Sigmoid colon (tissue), 7 donors: ENCODE data around the gene PSMD11. TPM values are rescaled to one million over a fixed set of nuclear protein-coding genes. Genes with fewer than 3 reads are reported as not detected.

Experiments used
- DNase-seq: peaks from one replicate; pipeline ENCODE4 v3.0.0-alpha.2; 2019
- H3K27ac ChIP-seq, 4 donors: fragments of 200-600 bp; sonication (generic); one replicate each; pipeline ENCODE4 v1.5.1; 2016 to 2019; ENCODE audit warnings: mild to moderate bottlenecking in 1 of 4
- H3K27me3 ChIP-seq, 3 donors: fragments of 200-600 bp; sonication (generic); one replicate each; pipeline ENCODE4 v1.5.1; 2019; ENCODE audit warnings: mild to moderate bottlenecking in 1 of 3
- H3K36me3 ChIP-seq, 4 donors: fragments of 200-600 bp; sonication (generic); one replicate each; pipeline ENCODE4 v1.5.1; 2016 to 2019
- H3K4me1 ChIP-seq, 4 donors: fragments of 200-600 bp; sonication (generic); one replicate each; pipeline ENCODE4 v1.5.1; 2017 to 2019
- H3K4me3 ChIP-seq, 4 donors: fragments of 200-600 bp; sonication (generic); one replicate each; pipeline ENCODE4 v1.5.1; 2017 to 2019; ENCODE audit warnings: mild to moderate bottlenecking in 2 of 4, moderate library complexity in 1 of 4
- H3K9me3 ChIP-seq, 4 donors: fragments of 200-600 bp in 3 of 4; sonication (generic) in 3 of 4; one replicate each; pipeline versions ENCODE4 v1.5.1 to v1.6.1; 2013 to 2019
- CTCF ChIP-seq, 4 experiments: fragments of 450-650 bp in 3 of 4; fragments of 200-600 bp in 1 of 4; IDR thresholded peaks; one replicate each; pipeline ENCODE4 v1.5.1; 2016 to 2019; ENCODE audit warnings: antibody characterized with exemption in 4 of 4, mild to moderate bottlenecking in 3 of 4, moderate library complexity in 2 of 4
- EP300 ChIP-seq, 4 donors: sonication (generic); formaldehyde crosslinking; IDR thresholded peaks; one replicate each; pipeline ENCODE4 v1.6.1; 2017; ENCODE audit warnings: antibody characterized with exemption in 4 of 4
- POLR2A ChIP-seq, 2 donors: fragments of 450-650 bp; IDR thresholded peaks; one replicate each; pipeline ENCODE4 v1.6.1; 2016; ENCODE audit warnings: antibody characterized with exemption in 2 of 2, mild to moderate bottlenecking in 2 of 2, moderate library complexity in 2 of 2
- POLR2AphosphoS5 ChIP-seq, 4 donors: sonication (generic); formaldehyde crosslinking; IDR thresholded peaks; one replicate each; pipeline ENCODE4 v1.6.1; 2017; ENCODE audit warnings: antibody characterized with exemption in 4 of 4
- WGBS, 2 donors: extraction: QIAGEN DNeasy Blood & Tissue Kit; methylation state at CpG; one replicate each; pipeline ENCODE4 v1.1.7; 2013; 5-methylcytosine and 5-hydroxymethylcytosine counted together
- intact Hi-C: fragments of 100-400 bp; cut with DNase I; formaldehyde crosslinking; loops from one replicate; pipeline ENCODE4 v1.15.1; 2023
- polyA plus RNA-seq, 3 donors: library from polyadenylated mRNA; stranded (reverse); fragments of 200-250 nt; gene quantifications; one replicate each; pipeline ENCODE4 v1.2.3, GENCODE V29; 2013
- total RNA-seq, 4 donors: library from RNA; depleted of rRNA; stranded (reverse); fragments of >200 nt; gene quantifications; one replicate each; pipeline ENCODE4 v1.1.0, GENCODE V29; 2016
- donor health status: healthy with polysubstance abuse.
- donor health status: Bipolar disorder and iron deficiency.
- donor health status: healthy.

The PSMD11 gene
- total and polyA plus RNA-seq, 7 donors: 42.0 to 71.7 (median 43.9) TPM

- peaks cover 16 to 100% (median 52%) of the 10 kb centered on the region in 4 donors for H3K36me3 ChIP-seq
- H3K27ac ChIP-seq: no peak overlapping the region
- H3K4me1 ChIP-seq: no peaks in the 10 kb centered on the region
- TF ChIP-seq POLR2A (IDR thresholded peaks at IDR 0.05) (no peak), POLR2AphosphoS5 (IDR thresholded peaks at IDR 0.05) (no peak), CTCF (IDR thresholded peaks at IDR 0.05) (no peak), EP300 (IDR thresholded peaks at IDR 0.05) (no peak)
- no peaks in the 10 kb centered on the region for H3K27me3 ChIP-seq
- H3K4me3 ChIP-seq: no peak overlapping the region
- DNase-seq: no peak
- intact Hi-C loops: no loop called here
- no peaks in the 10 kb centered on the region for H3K9me3 ChIP-seq
- 94 to 100% methylated on average over 7 of the region's 7 CpGs for WGBS, 2 donors
Observed at GRCh38 chr17:32467949-32468348, 23.6 kb downstream of the PSMD11 start.

DNA sequence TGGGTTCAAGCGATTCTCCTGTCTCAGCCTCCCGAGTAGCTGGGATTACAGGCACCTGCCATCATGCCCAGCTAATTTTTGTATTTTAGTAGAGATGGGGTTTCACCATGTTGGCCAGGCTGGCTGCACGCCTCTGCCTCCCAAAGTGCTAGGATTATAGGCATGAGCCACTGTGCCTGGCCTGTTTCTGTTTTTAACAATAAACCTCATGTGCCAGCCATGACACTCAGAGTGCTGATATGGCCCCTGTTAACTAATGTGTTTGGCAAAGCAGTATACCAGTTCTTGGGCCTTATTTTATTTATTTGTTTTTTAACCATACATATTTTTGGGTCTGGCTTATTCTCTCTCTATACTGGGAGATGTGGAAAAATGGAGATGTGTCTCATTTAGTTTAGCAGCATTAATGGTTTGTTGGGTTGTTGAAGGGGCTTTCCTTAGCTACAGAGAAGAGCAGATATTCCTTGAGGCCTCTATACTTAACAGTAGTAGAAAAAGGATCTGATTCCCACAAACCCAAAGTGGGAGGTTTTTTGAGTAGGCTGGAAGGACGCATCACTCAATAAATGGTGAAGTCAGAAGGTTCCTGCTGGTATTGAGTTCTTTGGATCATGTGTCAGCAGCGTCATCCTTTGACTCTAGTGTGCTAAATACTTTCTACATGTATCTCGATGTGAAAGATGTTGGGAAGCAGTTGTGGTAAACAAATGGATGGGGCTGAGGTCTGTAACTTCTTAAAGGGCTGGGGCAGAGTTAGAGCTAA, 26.3 kb downstream of the PSMD11 start:
- Histone ChIP-seq H3K4me1 (no peaks in the 10 kb centered on the region), H3K36me3 (peaks cover 11 to 100% (median 57%) of the 10 kb centered on the region in 4 donors), H3K9me3 (no peaks in the 10 kb centered on the region), H3K27ac (no peak overlapping the region), H3K27me3 (no peaks in the 10 kb centered on the region), H3K4me3 (no peak overlapping the region)
- 96 to 97% methylated on average over 6 of the region's 6 CpGs for WGBS, 2 donors
- TF ChIP-seq EP300 (IDR thresholded peaks at IDR 0.05) (no peak), POLR2A (IDR thresholded peaks at IDR 0.05) (no peak), POLR2AphosphoS5 (IDR thresholded peaks at IDR 0.05) (no peak), CTCF (IDR thresholded peaks at IDR 0.05) (no peak)
- no peak for DNase-seq
- intact Hi-C loops: no loop called here

- Histone ChIP-seq H3K36me3 (peaks cover 17 to 100% (median 60%) of the 10 kb centered on the region in 4 donors), H3K4me1 (no peaks in the 10 kb centered on the region), H3K4me3 (no peak overlapping the region), H3K27ac (no peak overlapping the region), H3K27me3 (no peaks in the 10 kb centered on the region), H3K9me3 (no peaks in the 10 kb centered on the region)
- 97 to 98% methylated on average over 4 of the region's 4 CpGs for WGBS, 2 donors
- TF ChIP-seq POLR2A (IDR thresholded peaks at IDR 0.05) (no peak), POLR2AphosphoS5 (IDR thresholded peaks at IDR 0.05) (no peak), CTCF (IDR thresholded peaks at IDR 0.05) (no peak), EP300 (IDR thresholded peaks at IDR 0.05) (no peak)
- no peak for DNase-seq
- intact Hi-C loops: no loop called here
Observed at GRCh38 chr17:32471652-32472051, 27.3 kb downstream of the PSMD11 start.

DNA sequence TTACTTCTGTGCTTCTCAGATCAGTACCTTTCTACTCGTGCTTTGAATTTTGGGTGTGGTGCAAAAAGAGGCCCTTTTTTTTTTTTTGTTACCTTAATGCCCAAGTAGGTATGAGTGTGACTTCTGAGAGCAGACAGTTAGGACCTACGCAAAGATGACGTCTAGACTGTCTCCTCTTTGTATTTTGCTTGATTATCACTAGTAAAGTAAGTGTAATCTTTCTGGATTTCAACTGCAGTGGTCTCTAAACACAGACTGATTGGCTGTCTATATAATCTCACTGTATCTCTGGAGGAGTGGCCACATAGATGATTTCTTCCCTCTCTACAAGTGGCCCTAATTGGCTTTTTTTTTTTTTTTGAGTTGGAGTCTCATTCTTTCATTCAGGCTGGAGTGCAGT, 30.9 kb downstream of the PSMD11 start:
- Histone ChIP-seq H3K4me1 (no peaks in the 10 kb centered on the region), H3K4me3 (no peak overlapping the region), H3K27ac (no peak overlapping the region), H3K36me3 (peaks cover 32 to 100% (median 75%) of the 10 kb centered on the region in 4 donors), H3K9me3 (no peaks in the 10 kb centered on the region), H3K27me3 (no peaks in the 10 kb centered on the region)
- intact Hi-C loops: no loop called here
- TF ChIP-seq POLR2A (IDR thresholded peaks at IDR 0.05) (no peak), CTCF (IDR thresholded peaks at IDR 0.05) (no peak), POLR2AphosphoS5 (IDR thresholded peaks at IDR 0.05) (no peak), EP300 (IDR thresholded peaks at IDR 0.05) (no peak)
- 88 to 92% methylated on average over 3 of the region's 3 CpGs for WGBS, 2 donors
- no peak for DNase-seq
